Prostate gland (tissue), 2 donors: Measurements from ENCODE around the gene B4GALT5.

ENCODE experiments used
- CTCF ChIP-seq, 4 experiments: fragments of 200-600 bp in 2 of 4; fragments of 450-650 bp in 2 of 4; sonication (generic) in 2 of 4; IDR thresholded peaks; 1 replicate in 3 of 4; 2 replicates in 1 of 4; pipeline ENCODE4 v1.5.1; 2016 to 2019; ENCODE audit warnings: antibody characterized with exemption in 4 of 4, mild to moderate bottlenecking in 2 of 4, moderate library complexity in 2 of 4
- POLR2A ChIP-seq: fragments of 450-650 bp; IDR thresholded peaks from one replicate; pipeline ENCODE4 v1.6.1; 2016; ENCODE audit warnings: antibody characterized with exemption, mild to moderate bottlenecking

GRCh38 chr20:49629606-49630005, 84.1 kb downstream of the B4GALT5 start:
- TF ChIP-seq CTCF (IDR thresholded peaks at IDR 0.05) (no peak), POLR2A (no peak)
